DOHH2 (cell line): ENCODE data around the gene NPTX2.

ENCODE experiments used
- EZH2phosphoT487 ChIP-seq: fragments of 200-600 bp; sonication (generic); IDR thresholded peaks from 2 replicates; pipeline ENCODE4 v1.6.1; 2017; ENCODE audit warnings: borderline replicate concordance, mild to moderate bottlenecking, antibody characterized with exemption, low read length, moderate library complexity, mixed read lengths
- TF ChIP-seq, protein P1 (sequence below): fragments of 200-600 bp; sonication (generic); IDR thresholded peaks from one replicate; pipeline ENCODE4 v1.5.1; 2014; ENCODE audit warnings: antibody characterized with exemption, mild to moderate bottlenecking, low read depth, low read length; ENCODE audit not compliant: poor library complexity, severe bottlenecking

DNA sequence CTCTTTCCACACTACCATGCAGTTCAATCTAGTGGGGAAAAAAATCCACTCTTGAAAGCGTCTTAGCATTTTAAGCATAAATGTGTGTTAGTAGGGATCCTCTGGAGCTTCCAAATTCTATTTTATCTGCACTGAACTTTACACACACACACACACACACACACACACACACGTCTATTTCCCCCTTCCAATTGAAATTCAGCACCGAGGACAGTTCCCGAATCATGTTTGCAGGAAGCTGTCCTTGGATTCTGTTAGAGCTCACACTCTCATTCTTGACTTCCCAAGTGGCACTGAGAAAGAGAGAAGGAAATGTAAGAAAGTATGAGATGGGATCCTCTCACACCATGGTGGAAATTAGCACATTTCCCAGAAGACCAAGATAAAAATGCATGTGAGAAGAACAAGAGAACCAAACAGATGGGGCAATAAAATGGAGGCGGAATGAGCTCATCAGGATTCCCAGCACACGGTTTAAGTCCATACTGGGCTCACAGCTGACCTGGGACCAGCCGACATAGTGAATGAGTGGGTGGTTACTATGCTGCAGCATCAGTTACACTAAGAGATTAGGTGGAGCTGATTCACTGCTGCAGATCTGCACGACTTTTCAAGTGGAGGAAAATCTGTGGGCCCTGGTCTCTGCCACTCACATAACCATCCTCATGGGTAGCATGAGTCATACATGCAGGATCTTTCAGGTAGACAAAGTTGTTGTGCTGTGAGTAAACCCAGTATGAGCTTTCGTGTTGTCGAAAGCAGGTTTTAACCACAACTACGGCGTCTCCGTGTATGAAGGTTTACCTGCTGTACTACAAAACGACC lies 3.3 kb upstream of the NPTX2 start:
- TF ChIP-seq, protein P1, sequence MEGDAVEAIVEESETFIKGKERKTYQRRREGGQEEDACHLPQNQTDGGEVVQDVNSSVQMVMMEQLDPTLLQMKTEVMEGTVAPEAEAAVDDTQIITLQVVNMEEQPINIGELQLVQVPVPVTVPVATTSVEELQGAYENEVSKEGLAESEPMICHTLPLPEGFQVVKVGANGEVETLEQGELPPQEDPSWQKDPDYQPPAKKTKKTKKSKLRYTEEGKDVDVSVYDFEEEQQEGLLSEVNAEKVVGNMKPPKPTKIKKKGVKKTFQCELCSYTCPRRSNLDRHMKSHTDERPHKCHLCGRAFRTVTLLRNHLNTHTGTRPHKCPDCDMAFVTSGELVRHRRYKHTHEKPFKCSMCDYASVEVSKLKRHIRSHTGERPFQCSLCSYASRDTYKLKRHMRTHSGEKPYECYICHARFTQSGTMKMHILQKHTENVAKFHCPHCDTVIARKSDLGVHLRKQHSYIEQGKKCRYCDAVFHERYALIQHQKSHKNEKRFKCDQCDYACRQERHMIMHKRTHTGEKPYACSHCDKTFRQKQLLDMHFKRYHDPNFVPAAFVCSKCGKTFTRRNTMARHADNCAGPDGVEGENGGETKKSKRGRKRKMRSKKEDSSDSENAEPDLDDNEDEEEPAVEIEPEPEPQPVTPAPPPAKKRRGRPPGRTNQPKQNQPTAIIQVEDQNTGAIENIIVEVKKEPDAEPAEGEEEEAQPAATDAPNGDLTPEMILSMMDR = no peak
- no peak for TF ChIP-seq EZH2phosphoT487
